Activated naive CD8-positive, alpha-beta T cell (primary cell): ENCODE data around the gene TSPAN31.
A peak's percentile ranks its signal among the peaks of the same experiment; 100 is the strongest.

Experiments
- H3K27ac Mint-ChIP-seq: one replicate; pipeline ENCODE4 v1.8.0; 2021; ENCODE audit warnings: mixed read lengths
- H3K27me3 Mint-ChIP-seq: one replicate; pipeline ENCODE4 v1.8.0; 2021; ENCODE audit warnings: mixed read lengths
- H3K36me3 Mint-ChIP-seq: one replicate; pipeline ENCODE4 v1.8.0; 2021; ENCODE audit warnings: mixed read lengths
- H3K4me1 Mint-ChIP-seq: one replicate; pipeline ENCODE4 v1.8.0; 2021; ENCODE audit warnings: low read depth, mixed read lengths
- H3K4me3 Mint-ChIP-seq: one replicate; pipeline ENCODE4 v1.8.0; 2021; ENCODE audit warnings: mild to moderate bottlenecking, mixed read lengths
- H3K9me3 Mint-ChIP-seq: one replicate; pipeline ENCODE4 v1.8.0; 2021; ENCODE audit warnings: low read depth, mixed read lengths

The TSPAN31 gene

DNA sequence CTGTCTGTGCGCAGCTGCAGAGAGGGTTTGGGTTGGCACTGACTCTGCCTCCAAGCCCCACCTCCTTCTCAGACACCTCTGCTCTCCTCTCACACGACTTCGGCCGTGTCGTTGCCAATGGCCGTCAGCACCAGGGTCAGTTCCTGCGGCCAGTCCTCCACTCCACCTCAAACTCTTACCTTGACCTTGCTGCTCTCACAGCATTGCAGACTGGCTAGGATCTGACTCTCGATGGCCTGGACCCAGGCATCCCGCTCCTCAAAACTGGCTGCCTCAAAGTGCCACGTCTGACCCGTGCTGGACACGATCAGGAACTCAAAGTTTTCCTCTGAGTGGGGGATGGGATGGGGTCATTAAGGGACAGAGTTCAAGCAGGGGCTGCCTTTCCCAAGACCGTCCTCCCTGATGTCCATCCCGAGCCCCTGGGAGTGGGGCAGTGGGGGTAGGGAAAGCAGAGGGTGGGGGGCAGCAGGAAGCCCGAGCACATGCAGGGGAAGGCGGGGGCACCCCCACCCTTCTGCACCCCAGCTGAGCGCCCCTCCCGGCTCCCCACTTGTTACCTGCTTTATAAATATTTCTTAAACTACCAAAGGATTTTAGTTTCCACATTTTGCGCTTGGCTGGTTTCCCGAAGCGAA lies 17.0 kb upstream of the TSPAN31 start:
- Mint-ChIP-seq H3K4me3 (no peak overlapping the region), H3K36me3 (peaks cover 4% of the 10 kb centered on the region), H3K4me1 (peaks cover 7% of the 10 kb centered on the region), H3K27me3 (no peaks in the 10 kb centered on the region), H3K9me3 (no peaks in the 10 kb centered on the region), H3K27ac (no peak overlapping the region)

DNA sequence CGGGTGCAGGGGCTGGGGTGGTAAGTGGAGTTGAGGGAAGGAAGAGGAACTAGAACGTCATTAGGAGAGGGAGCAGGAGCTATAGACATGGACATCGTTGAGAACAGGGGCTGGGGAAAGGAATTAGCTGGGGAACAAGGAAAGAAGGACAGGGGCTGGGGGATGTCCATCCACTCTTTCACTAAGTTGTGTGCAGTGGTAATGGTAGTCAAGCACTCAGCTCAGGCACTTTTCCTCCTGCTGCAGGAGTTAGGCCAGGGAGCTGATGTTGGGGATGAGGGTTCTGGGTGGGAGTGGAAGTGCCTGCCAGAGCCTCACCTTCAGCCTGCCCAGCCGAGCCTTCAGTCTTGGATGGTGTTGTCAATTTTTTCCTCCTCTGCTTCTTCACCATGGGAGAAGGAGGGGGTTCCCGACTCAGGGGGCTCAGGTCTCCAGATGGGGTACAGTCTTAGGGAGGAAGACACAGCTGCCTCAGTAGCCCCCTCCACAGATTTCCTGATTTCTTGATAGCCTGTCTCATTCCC lies 15.5 kb upstream of the TSPAN31 start:
- Mint-ChIP-seq H3K4me3 (no peak overlapping the region), H3K27ac (no peak overlapping the region), H3K9me3 (no peaks in the 10 kb centered on the region), H3K27me3 (no peaks in the 10 kb centered on the region), H3K36me3 (peaks cover 6% of the 10 kb centered on the region), H3K4me1 (peaks cover 6% of the 10 kb centered on the region)

- Mint-ChIP-seq H3K27me3 (no peaks in the 10 kb centered on the region), H3K36me3 (peaks cover 9% of the 10 kb centered on the region), H3K9me3 (no peaks in the 10 kb centered on the region), H3K4me3 (no peak overlapping the region), H3K27ac (no peak overlapping the region), H3K4me1 (peaks cover 4% of the 10 kb centered on the region)
Measured at GRCh38 chr12:57730336-57731067, 14.3 kb upstream of the TSPAN31 start.

- H3K9me3 Mint-ChIP-seq, result no peaks in the 10 kb centered on the region
- H3K36me3 Mint-ChIP-seq, result peaks cover 9% of the 10 kb centered on the region
- no peaks in the 10 kb centered on the region for H3K27me3 Mint-ChIP-seq
- H3K4me3 Mint-ChIP-seq, result no peak overlapping the region
- H3K27ac Mint-ChIP-seq, result peak overlapping the region; percentile 66
- peaks cover 6% of the 10 kb centered on the region for H3K4me1 Mint-ChIP-seq
Measured at GRCh38 chr12:57731411-57732080, 13.3 kb upstream of the TSPAN31 start.

DNA sequence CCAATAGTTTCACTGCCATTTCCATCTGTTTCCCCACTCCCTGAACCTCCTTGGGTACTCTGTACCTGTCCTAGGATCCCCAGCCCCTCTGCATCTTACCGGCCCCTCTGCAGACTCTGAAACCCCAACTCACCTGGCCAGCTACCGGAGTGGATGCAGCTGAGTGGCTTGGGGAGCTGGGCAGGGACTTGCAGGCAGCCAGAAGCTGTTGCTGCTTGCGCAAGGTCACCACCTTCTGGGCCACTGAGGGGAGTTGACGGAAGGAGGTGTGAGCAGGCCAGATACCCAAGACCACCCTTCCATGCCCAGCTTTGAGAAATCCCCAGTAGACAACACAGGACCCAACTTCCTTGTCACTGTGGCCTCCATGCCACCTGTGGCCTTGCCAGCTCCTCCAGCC lies 12.6 kb upstream of the TSPAN31 start:
- H3K27ac Mint-ChIP-seq, result peak overlapping the region; percentile 22
- no peak overlapping the region for H3K4me3 Mint-ChIP-seq
- H3K27me3 Mint-ChIP-seq, result no peaks in the 10 kb centered on the region
- peaks cover 9% of the 10 kb centered on the region for H3K36me3 Mint-ChIP-seq
- H3K4me1 Mint-ChIP-seq, result peaks cover 10% of the 10 kb centered on the region
- no peaks in the 10 kb centered on the region for H3K9me3 Mint-ChIP-seq

- peaks cover 10% of the 10 kb centered on the region for H3K4me1 Mint-ChIP-seq
- H3K4me3 Mint-ChIP-seq, result no peak overlapping the region
- peaks cover 7% of the 10 kb centered on the region for H3K36me3 Mint-ChIP-seq
- H3K9me3 Mint-ChIP-seq, result no peaks in the 10 kb centered on the region
- no peaks in the 10 kb centered on the region for H3K27me3 Mint-ChIP-seq
- H3K27ac Mint-ChIP-seq, result no peak overlapping the region
Measured at GRCh38 chr12:57732726-57733593, 11.9 kb upstream of the TSPAN31 start.

DNA sequence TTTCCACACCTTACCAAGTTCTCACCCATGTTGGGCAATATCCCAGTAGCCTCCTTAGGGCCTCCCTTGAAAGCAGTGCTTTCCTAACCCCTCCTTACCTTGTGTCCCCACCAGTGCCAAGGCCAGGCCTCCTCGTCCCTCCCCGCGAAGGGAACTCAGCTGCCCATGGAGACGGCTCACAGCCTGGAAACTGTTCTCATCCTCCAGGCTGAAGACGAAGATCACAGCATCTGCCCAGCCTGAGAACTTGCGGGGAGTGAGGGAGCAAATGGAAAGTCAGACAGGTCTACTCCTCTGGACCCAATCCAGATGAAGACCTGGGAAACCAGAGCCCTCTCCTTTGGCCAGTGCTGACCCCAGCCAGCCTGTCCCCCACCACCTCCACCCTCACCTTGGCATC lies 10.9 kb upstream of the TSPAN31 start:
- Mint-ChIP-seq H3K27me3 (no peaks in the 10 kb centered on the region), H3K4me3 (no peak overlapping the region), H3K27ac (no peak overlapping the region), H3K36me3 (peaks cover 7% of the 10 kb centered on the region), H3K9me3 (no peaks in the 10 kb centered on the region), H3K4me1 (peaks cover 11% of the 10 kb centered on the region)

- no peak overlapping the region for H3K4me3 Mint-ChIP-seq
- peak overlapping the region; percentile 68 for H3K27ac Mint-ChIP-seq
- H3K36me3 Mint-ChIP-seq, result peaks cover 7% of the 10 kb centered on the region
- H3K27me3 Mint-ChIP-seq, result no peaks in the 10 kb centered on the region
- H3K9me3 Mint-ChIP-seq, result no peaks in the 10 kb centered on the region
- peaks cover 18% of the 10 kb centered on the region for H3K4me1 Mint-ChIP-seq
Measured at GRCh38 chr12:57734591-57734990, 10.2 kb upstream of the TSPAN31 start.

DNA sequence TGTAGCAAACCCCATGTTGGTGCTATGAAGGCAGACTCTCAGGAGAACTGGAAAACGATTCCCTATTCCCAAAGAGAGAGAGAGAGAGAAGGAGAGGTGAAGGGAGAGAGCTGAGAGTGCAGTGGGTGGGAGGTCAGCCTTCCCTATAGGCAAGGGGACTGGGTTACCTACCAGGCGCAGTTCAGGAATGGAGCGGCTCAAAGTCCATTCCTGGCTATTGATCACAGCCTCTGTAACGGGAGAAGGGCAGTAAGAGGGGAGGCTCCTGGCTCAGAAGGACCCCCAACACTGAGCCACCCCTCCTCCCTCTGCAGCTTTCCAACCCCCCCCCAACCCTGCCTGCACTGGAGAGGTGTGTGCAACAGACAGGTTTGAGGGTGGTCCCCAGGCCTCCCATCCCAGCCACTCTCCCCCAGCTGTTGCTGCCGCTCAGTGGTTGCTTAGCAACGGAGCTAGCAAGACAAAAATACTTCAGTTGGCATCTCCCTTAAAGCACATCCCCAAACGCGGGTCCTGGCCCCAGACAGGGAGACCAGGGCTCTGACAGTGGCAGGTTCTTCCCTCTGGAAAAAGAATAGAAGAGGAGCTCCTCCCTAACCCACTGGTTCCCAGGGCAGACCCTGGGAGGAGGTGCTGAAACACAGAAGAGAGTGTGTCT lies 9.5 kb upstream of the TSPAN31 start:
- Mint-ChIP-seq H3K27me3 (no peaks in the 10 kb centered on the region), H3K9me3 (no peaks in the 10 kb centered on the region), H3K4me3 (no peak overlapping the region), H3K36me3 (peaks cover 7% of the 10 kb centered on the region), H3K27ac (no peak overlapping the region), H3K4me1 (peaks cover 24% of the 10 kb centered on the region)

GRCh38 chr12:57735952-57736740 lies 8.7 kb upstream of the TSPAN31 start:
- Mint-ChIP-seq H3K27ac (peak overlapping the region; percentile 34), H3K9me3 (no peaks in the 10 kb centered on the region), H3K36me3 (peaks cover 7% of the 10 kb centered on the region), H3K27me3 (no peaks in the 10 kb centered on the region), H3K4me3 (no peak overlapping the region), H3K4me1 (peaks cover 31% of the 10 kb centered on the region)

DNA sequence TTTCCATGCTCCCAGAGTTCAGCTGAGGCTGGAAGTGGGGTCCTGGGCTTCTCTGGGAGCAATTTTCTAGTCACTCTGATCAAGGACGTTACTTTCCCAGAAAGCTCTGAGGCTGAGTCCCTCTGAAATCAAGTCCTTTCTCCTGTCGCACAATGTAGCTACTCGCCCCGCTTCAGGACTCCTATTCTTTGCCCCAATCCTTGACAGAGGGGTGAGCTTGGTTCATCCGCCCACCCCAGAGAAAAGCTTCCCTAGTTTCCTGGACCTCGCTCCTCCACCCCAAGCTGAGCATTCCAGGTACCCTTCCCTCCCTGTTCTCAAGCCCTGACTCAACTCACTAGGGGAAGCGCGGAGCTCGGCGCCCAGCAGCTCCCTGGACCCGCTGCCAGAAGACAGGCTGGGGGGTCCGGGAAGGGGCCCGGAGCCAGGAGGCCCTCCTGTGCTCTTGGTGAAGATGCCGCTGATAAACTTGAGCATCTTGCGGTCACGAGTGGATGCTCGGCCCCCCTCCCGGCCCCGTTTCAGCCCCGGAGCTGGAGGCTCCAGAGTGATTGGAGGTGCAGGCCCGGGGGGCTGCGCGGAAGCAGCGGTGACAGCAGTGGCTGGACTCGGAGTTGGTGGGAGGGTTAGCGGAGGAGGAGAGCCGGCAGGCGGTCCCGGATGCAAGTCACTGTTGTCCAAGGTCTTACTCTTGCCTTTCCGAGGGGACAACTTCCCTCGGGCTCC lies 7.9 kb upstream of the TSPAN31 start:
- H3K9me3 Mint-ChIP-seq, result no peaks in the 10 kb centered on the region
- peaks cover 5% of the 10 kb centered on the region for H3K36me3 Mint-ChIP-seq
- H3K4me3 Mint-ChIP-seq, result no peak overlapping the region
- no peaks in the 10 kb centered on the region for H3K27me3 Mint-ChIP-seq
- peaks cover 38% of the 10 kb centered on the region for H3K4me1 Mint-ChIP-seq
- peak overlapping the region; percentile 34 for H3K27ac Mint-ChIP-seq

DNA sequence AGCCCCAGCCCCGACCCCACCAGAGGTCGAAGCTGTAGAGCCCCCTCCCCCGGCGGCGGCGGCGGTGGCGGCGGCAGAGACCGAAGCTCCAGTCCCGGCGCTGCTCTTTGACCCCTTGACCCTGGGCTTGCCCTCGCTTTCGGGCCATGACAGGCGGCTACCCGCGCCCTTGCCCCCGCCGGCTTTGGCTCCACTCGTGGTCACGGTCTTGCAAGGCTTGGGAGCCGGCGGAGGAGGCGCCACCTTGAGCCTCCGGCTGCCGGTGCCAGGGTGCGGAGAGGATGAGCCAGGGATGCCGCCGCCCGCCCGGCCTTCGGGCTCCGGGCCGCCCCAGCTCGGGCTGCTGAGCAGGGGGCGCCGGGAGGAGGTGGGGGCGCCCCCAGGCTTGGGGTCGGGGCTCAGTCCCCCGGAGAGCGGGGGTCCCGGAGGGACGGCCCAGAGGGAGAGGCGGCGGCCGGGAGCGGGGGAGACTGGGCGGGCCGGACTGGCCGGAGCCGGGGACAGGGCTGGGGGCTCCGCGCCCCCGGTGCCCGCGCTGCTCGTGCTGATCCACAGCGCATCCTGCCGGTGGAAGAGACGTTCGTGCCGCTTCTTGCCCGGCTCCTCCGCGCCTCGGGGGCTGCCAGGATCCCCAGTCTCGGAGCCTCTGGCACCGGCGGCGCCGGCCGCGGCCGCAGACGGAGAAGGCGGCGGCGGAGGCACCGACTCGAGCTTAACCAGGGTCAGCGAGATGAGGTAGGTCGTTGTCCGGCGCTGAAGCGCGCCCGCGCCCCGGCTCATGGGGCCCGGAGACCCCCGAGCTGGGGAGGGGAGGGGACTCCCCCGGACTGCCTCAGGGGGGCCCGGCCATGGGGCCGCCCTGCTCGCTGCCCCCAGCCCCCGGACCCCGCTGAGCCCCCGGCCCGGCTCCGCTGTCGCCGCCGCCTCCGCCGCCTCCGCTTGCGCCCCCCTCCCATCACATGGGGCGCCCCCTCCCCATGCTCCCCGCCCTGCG lies 7.1 kb upstream of the TSPAN31 start:
- no peak overlapping the region for H3K4me3 Mint-ChIP-seq
- H3K4me1 Mint-ChIP-seq, result peaks cover 45% of the 10 kb centered on the region
- H3K27ac Mint-ChIP-seq, result no peak overlapping the region
- H3K36me3 Mint-ChIP-seq, result peaks cover 5% of the 10 kb centered on the region
- H3K9me3 Mint-ChIP-seq, result no peaks in the 10 kb centered on the region
- H3K27me3 Mint-ChIP-seq, result no peaks in the 10 kb centered on the region
